Measurements from ENCODE around the gene NCBP2L. TPM values are rescaled to one million over a fixed set of nuclear protein-coding genes. Genes with fewer than 3 reads are reported as not detected.

NCBP2L gene
- total and polyA plus RNA-seq, 2 experiments from 2014 or later: 0.39 TPM; not detected in 1

DNA sequence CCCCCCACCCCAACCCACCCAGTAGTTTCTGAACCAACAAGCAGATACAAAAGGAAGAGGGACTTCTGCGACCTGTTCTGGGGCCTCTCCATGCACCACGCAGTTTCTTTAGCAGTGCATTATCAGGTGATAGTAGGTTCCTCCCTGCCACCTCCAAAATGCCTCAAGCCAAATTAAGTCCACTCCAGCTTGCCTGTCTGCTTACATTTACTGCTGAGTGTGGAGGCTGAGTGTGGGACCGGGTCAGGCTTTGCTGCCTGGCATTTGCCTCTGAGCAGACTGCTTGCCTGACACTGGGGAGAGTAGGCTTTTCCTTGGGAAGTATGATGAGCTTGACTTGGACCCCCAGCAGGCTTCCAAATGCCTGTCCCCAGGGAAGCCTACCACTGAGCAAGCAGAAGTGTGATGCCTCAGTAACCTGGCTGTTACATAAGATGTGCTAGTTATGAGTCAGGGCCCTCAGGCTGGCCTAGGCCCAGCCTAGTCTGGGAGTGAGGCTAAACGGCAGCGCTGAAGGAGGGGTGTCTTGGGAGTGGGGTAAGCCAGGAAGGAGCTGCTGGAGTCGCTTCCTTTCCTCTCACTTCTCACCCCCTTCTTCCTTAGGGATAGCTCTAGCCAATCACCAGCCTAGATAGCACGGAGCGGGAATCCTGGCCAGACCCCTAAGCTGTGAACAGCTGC lies 10.9 kb upstream of the NCBP2L start:
- Histone ChIP-seq H3K79me2 (peaks cover 24% of the 10 kb centered on the region), H2AFZ (no peak overlapping the region), H3K27ac (no peak overlapping the region), H3K36me3 (replicated peaks; ENCODE audit: insufficient read depth, low read depth) (no peaks in the 10 kb centered on the region), H3K9me3 (ENCODE audit: low read depth) (no peaks in the 10 kb centered on the region), H3K4me3 (no peak overlapping the region), H3K4me2 (no peak overlapping the region), H4K20me1 (ENCODE audit: insufficient read depth, poor library complexity, severe bottlenecking) (peaks cover 5% of the 10 kb centered on the region), H3K4me1 (ENCODE audit: insufficient read depth) (no peaks in the 10 kb centered on the region), H3K27me3 (no peaks in the 10 kb centered on the region), H3K9me2 (replicated peaks; ENCODE audit: insufficient read depth) (no peaks in the 10 kb centered on the region)
- peak; percentile 28 for DNase-seq (ENCODE audit: low spot score)
- no peak for TF ChIP-seq EZH2 (IDR thresholded peaks at IDR 0.05; ENCODE audit: borderline replicate concordance)
- 67% methylated on average over 8 of the region's 8 CpGs for WGBS (ENCODE audit: low lambda C conversion rate, missing lambda C conversion rate)

DNA sequence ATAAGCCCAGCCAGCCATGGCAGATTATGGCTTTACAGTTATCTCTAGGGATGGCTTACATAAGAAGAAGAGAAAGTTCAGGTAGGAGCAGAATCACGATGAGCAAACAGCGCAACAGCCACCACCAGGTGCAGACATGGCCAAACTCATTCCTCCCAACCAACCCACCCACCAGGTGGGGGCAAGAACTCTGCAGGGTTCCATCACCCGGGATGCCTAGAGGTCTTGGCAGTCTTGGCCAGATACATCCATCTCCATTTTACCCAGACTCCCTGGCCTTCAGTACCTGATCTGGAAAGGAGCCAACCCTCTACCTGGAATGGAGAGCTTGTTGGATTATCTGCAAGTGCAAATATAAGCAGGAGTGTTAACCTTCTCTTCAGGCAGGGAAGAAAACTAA lies 9.5 kb upstream of the NCBP2L start:
- Histone ChIP-seq H3K4me1 (ENCODE audit: insufficient read depth) (peaks cover 1% of the 10 kb centered on the region), H3K4me3 (no peak overlapping the region), H2AFZ (no peak overlapping the region), H3K36me3 (replicated peaks; ENCODE audit: insufficient read depth, low read depth) (no peaks in the 10 kb centered on the region), H3K9me2 (replicated peaks; ENCODE audit: insufficient read depth) (no peaks in the 10 kb centered on the region), H3K27ac (no peak overlapping the region), H4K20me1 (ENCODE audit: insufficient read depth, poor library complexity, severe bottlenecking) (peaks cover 5% of the 10 kb centered on the region), H3K27me3 (no peaks in the 10 kb centered on the region), H3K4me2 (no peak overlapping the region), H3K9me3 (ENCODE audit: low read depth) (no peaks in the 10 kb centered on the region), H3K79me2 (peaks cover 34% of the 10 kb centered on the region)
- no peak for DNase-seq (ENCODE audit: low spot score)
- 81% methylated on average over 3 of the region's 3 CpGs for WGBS (ENCODE audit: low lambda C conversion rate, missing lambda C conversion rate)
- TF ChIP-seq EZH2 (IDR thresholded peaks at IDR 0.05; ENCODE audit: borderline replicate concordance) (no peak), EZH2phosphoT487 (IDR thresholded peaks at IDR 0.05; ENCODE audit: low read depth, severe bottlenecking, unreplicated experiment) (no peak)
- TF ChIP-seq, protein P1, sequence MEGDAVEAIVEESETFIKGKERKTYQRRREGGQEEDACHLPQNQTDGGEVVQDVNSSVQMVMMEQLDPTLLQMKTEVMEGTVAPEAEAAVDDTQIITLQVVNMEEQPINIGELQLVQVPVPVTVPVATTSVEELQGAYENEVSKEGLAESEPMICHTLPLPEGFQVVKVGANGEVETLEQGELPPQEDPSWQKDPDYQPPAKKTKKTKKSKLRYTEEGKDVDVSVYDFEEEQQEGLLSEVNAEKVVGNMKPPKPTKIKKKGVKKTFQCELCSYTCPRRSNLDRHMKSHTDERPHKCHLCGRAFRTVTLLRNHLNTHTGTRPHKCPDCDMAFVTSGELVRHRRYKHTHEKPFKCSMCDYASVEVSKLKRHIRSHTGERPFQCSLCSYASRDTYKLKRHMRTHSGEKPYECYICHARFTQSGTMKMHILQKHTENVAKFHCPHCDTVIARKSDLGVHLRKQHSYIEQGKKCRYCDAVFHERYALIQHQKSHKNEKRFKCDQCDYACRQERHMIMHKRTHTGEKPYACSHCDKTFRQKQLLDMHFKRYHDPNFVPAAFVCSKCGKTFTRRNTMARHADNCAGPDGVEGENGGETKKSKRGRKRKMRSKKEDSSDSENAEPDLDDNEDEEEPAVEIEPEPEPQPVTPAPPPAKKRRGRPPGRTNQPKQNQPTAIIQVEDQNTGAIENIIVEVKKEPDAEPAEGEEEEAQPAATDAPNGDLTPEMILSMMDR (IDR thresholded peaks at IDR 0.05; ENCODE audit: poor library complexity): no peak

DNA sequence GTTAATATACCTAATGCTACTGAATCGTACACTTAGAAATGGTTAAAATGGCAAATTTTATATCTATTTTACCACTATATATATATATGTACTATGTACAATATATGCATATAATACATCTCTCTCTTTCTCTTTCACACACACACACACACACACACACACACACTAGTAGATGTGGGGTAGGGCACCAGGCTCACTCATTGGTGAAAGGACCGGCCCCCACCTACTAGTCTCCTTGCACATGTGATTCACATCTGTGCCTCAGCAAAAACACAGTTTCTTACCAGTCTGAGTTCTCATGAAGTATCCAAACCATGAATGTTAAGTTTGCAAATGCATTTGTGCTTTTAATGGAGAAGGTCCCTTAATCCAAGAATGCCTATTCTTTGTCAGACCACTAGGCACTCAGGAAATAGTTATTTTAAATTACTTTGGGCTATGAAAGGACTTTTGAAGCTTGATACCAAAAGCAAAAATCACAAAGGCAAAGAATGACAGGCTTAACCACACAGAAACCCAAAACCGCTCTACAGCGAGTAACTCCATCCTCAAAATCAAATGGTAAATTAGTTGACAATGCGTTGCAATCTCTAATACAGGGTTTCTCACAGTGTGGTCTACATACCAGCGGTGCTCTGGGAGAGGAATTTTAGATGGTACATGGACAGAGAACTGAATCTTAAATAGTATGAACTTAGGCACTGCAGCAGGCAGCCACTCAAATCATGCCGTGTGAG lies 7.8 kb upstream of the NCBP2L start:
- Histone ChIP-seq H3K27ac (no peak overlapping the region), H3K27me3 (peaks cover 5% of the 10 kb centered on the region), H4K20me1 (ENCODE audit: insufficient read depth, poor library complexity, severe bottlenecking) (peaks cover 5% of the 10 kb centered on the region), H3K4me3 (no peak overlapping the region), H3K36me3 (replicated peaks; ENCODE audit: insufficient read depth, low read depth) (no peaks in the 10 kb centered on the region), H2AFZ (no peak overlapping the region), H3K9me2 (replicated peaks; ENCODE audit: insufficient read depth) (no peaks in the 10 kb centered on the region), H3K4me1 (ENCODE audit: insufficient read depth) (peaks cover 15% of the 10 kb centered on the region), H3K79me2 (peaks cover 49% of the 10 kb centered on the region), H3K9me3 (ENCODE audit: low read depth) (no peaks in the 10 kb centered on the region), H3K4me2 (no peak overlapping the region)
- TF ChIP-seq, protein P1 (IDR thresholded peaks at IDR 0.05; ENCODE audit: poor library complexity): no peak
- TF ChIP-seq EZH2phosphoT487 (IDR thresholded peaks at IDR 0.05; ENCODE audit: low read depth, severe bottlenecking, unreplicated experiment) (no peak), EZH2 (IDR thresholded peaks at IDR 0.05; ENCODE audit: borderline replicate concordance) (no peak)
- WGBS (ENCODE audit: low lambda C conversion rate, missing lambda C conversion rate): 90% methylated on average over 7 of the region's 7 CpGs
- no peak for DNase-seq (ENCODE audit: low spot score)

DNA sequence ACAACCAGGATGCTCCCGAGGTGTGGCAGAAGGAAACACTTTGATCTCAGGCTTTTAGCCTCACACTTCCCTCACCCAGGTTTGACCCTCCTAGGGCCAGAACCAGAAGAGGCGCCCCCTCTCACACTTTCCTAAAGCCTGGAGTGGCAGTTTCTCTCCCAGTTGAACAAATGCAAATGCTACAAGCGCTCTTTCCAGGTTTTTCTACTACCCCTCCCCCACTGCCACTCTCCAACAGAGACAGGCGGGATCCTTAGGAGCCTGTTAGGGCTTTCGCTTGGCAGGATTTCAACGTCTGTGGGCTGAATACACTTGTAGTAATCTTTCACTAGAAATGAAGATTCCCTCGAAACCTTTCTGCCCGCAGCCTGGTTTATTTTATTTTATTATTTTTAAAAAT lies 4.3 kb upstream of the NCBP2L start:
- Histone ChIP-seq H3K79me2 (peaks cover 49% of the 10 kb centered on the region), H3K9me2 (replicated peaks; ENCODE audit: insufficient read depth) (no peaks in the 10 kb centered on the region), H2AFZ (no peak overlapping the region), H3K4me3 (no peak overlapping the region), H3K4me1 (ENCODE audit: insufficient read depth) (peaks cover 27% of the 10 kb centered on the region), H3K27ac (no peak overlapping the region), H3K4me2 (peak overlapping the region; percentile 99), H4K20me1 (ENCODE audit: insufficient read depth, poor library complexity, severe bottlenecking) (peaks cover 3% of the 10 kb centered on the region), H3K36me3 (replicated peaks; ENCODE audit: insufficient read depth, low read depth) (no peaks in the 10 kb centered on the region), H3K9me3 (ENCODE audit: low read depth) (no peaks in the 10 kb centered on the region), H3K27me3 (peaks cover 5% of the 10 kb centered on the region)
- peak; percentile 43 for DNase-seq (ENCODE audit: low spot score)
- 27% methylated on average over 8 of the region's 8 CpGs for WGBS (ENCODE audit: low lambda C conversion rate, missing lambda C conversion rate)
- TF ChIP-seq, protein P1 (IDR thresholded peaks at IDR 0.05; ENCODE audit: poor library complexity): no peak
- TF ChIP-seq EZH2 (IDR thresholded peaks at IDR 0.05; ENCODE audit: borderline replicate concordance): no peak
- TF ChIP-seq EZH2phosphoT487 (IDR thresholded peaks at IDR 0.05; ENCODE audit: low read depth, severe bottlenecking, unreplicated experiment): no peak

All from hepatocyte (in vitro differentiated cells).